Measurements from ENCODE around the gene HSFX3. TPM values are rescaled to one million over a fixed set of nuclear protein-coding genes. Genes with fewer than 3 reads are reported as not detected.
A peak's percentile ranks its signal among the peaks of the same experiment; 100 is the strongest.

HSFX3 gene
- total and polyA plus RNA-seq, 2 of the 13 experiments (the other 11 are each of a cell fraction or from before 2014, with no cell fraction given) = not detected

DNA sequence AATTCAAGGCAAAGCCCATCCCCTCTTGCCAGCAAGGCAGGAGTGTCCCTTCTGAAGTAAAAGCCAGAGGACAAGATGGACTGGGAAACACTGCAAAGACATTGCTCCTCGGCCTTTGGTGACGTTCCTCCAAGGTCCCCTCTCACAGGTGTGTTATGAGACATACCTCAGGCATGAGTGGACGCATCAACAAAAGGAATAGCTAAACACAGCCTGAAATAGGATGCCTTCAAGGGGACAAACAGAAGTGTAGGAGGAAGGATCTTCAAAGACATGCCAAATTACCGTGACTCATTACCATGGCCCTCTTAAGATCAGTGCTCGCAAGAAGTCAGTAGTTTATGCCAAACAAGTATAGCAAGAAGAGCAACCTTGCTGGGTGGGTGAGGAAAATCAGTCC is 38.6 kb downstream of the HSFX3 start:
- in situ Hi-C loops (cut with HindIII; ENCODE audit: extremely low pct_ligation_motif_present, low pct_unique_long_range_greater_than_20kb) (no loop called here), intact Hi-C loops (cut with micrococcal nuclease; ENCODE audit: unreplicated experiment) (no loop called here)
- H3K36me3 ChIP-seq (replicated peaks in 1 of 2; ENCODE audit: control insufficient read depth in 1 of 2, insufficient read depth in 2 of 2, low read length in 2 of 2) = no peaks in the 10 kb centered on the region
- no peak overlapping the region for H3K4me2 ChIP-seq (ENCODE audit: low read depth, low read length)
- WGBS (ENCODE audit: low lambda C conversion rate) = 30% methylated on average over 5 of the region's 5 CpGs
- DNase-seq (ENCODE audit: low spot score) = no peak
- no peaks in the 10 kb centered on the region for H3K79me2 ChIP-seq (ENCODE audit: insufficient read depth, low read length)
- H3K27ac ChIP-seq (ENCODE audit: extremely low read length, insufficient read depth, low read length) = no peak overlapping the region
- H3K4me1 ChIP-seq (ENCODE audit: insufficient read depth, low read length) = peaks cover 10% of the 10 kb centered on the region; the same call in 1 of the 2 replicates
- H2AFZ ChIP-seq (ENCODE audit: low read length) = no peak overlapping the region
- no peaks in the 10 kb centered on the region for H4K20me1 ChIP-seq (ENCODE audit: insufficient read depth, low read length)
- CTCF ChIA-PET (ENCODE audit: low intra/inter-chr PET ratio, low total read pairs) = no interaction called here
- H3K9ac ChIP-seq (ENCODE audit: insufficient read depth, low read depth, low read length) = no peak overlapping the region
- ATAC-seq = no peak
- TF ChIP-seq, protein P1, sequence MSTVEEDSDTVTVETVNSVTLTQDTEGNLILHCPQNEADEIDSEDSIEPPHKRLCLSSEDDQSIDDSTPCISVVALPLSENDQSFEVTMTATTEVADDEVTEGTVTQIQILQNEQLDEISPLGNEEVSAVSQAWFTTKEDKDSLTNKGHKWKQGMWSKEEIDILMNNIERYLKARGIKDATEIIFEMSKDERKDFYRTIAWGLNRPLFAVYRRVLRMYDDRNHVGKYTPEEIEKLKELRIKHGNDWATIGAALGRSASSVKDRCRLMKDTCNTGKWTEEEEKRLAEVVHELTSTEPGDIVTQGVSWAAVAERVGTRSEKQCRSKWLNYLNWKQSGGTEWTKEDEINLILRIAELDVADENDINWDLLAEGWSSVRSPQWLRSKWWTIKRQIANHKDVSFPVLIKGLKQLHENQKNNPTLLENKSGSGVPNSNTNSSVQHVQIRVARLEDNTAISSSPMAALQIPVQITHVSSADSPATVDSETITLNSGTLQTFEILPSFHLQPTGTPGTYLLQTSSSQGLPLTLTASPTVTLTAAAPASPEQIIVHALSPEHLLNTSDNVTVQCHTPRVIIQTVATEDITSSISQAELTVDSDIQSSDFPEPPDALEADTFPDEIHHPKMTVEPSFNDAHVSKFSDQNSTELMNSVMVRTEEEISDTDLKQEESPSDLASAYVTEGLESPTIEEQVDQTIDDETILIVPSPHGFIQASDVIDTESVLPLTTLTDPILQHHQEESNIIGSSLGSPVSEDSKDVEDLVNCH (CRISPR knock-in tag; IDR thresholded peaks at IDR 0.05) = no peak
- no peak overlapping the region for H3K4me3 ChIP-seq (replicated peaks in 1 of 3; ENCODE audit: insufficient read depth in 1 of 3, low read depth in 2 of 3, low read length in 3 of 3)
- no peaks in the 10 kb centered on the region for H3K27me3 ChIP-seq (ENCODE audit: control insufficient read depth in 1 of 2, insufficient read depth in 2 of 2, low read length in 2 of 2)
- POLR2A ChIA-PET = interaction anchor here (1.6 kb wide), 1 partner anchor 29 kb away, joined by 8 read pairs; the partner anchor contains the start of gene EOLA1
- no peaks in the 10 kb centered on the region for H3K9me3 ChIP-seq (ENCODE audit: low read length)
- FAIRE-seq = no peak
- no TSS peak for BruUV-seq (replicated peaks)

- intact Hi-C loops (cut with micrococcal nuclease; ENCODE audit: unreplicated experiment) (no loop called here), in situ Hi-C loops (cut with HindIII; ENCODE audit: extremely low pct_ligation_motif_present, low pct_unique_long_range_greater_than_20kb) (no loop called here)
- POLR2A ChIA-PET = no interaction called here
- Histone ChIP-seq H2AFZ (ENCODE audit: low read length) (no peak overlapping the region), H4K20me1 (ENCODE audit: insufficient read depth, low read length) (no peaks in the 10 kb centered on the region), H3K27me3 (ENCODE audit: control insufficient read depth in 1 of 2, insufficient read depth in 2 of 2, low read length in 2 of 2) (no peaks in the 10 kb centered on the region), H3K4me1 (ENCODE audit: insufficient read depth, low read length) (peaks cover 16% of the 10 kb centered on the region), H3K27ac (ENCODE audit: extremely low read length, insufficient read depth, low read length) (no peak overlapping the region), H3K79me2 (ENCODE audit: insufficient read depth, low read length) (no peaks in the 10 kb centered on the region), H3K9me3 (ENCODE audit: low read length) (no peaks in the 10 kb centered on the region), H3K4me3 (replicated peaks in 1 of 3; ENCODE audit: insufficient read depth in 1 of 3, low read depth in 2 of 3, low read length in 3 of 3) (no peak overlapping the region), H3K9ac (ENCODE audit: insufficient read depth, low read depth, low read length) (no peak overlapping the region), H3K4me2 (ENCODE audit: low read depth, low read length) (no peak overlapping the region), H3K36me3 (replicated peaks in 1 of 2; ENCODE audit: control insufficient read depth in 1 of 2, insufficient read depth in 2 of 2, low read length in 2 of 2) (no peaks in the 10 kb centered on the region)
- peak; percentile 56 for ATAC-seq
- no peak for FAIRE-seq
- CTCF ChIA-PET (ENCODE audit: low intra/inter-chr PET ratio, low total read pairs) = no interaction called here
- no TSS peak for BruUV-seq (replicated peaks)
- 1% methylated on average over 4 of the region's 4 CpGs for WGBS (ENCODE audit: low lambda C conversion rate)
- DNase-seq (ENCODE audit: low spot score) = no peak
- TF ChIP-seq KDM3A (CRISPR knock-in tag; IDR thresholded peaks at IDR 0.05; ENCODE audit: low read depth) (no peak), BCLAF1 (IDR thresholded peaks at IDR 0.05) (no peak), ZNF644 (CRISPR knock-in tag; IDR thresholded peaks at IDR 0.05; ENCODE audit: low read depth) (no peak), HNRNPH1 (optimal IDR thresholded peaks at IDR 0.05; ENCODE audit: low read depth, low read length) (no peak)
- TF ChIP-seq, protein P2, sequence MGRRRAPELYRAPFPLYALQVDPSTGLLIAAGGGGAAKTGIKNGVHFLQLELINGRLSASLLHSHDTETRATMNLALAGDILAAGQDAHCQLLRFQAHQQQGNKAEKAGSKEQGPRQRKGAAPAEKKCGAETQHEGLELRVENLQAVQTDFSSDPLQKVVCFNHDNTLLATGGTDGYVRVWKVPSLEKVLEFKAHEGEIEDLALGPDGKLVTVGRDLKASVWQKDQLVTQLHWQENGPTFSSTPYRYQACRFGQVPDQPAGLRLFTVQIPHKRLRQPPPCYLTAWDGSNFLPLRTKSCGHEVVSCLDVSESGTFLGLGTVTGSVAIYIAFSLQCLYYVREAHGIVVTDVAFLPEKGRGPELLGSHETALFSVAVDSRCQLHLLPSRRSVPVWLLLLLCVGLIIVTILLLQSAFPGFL (CRISPR knock-in tag; IDR thresholded peaks at IDR 0.05) = no peak
Measured at GRCh38 chrX:149510386-149510785, 39.3 kb downstream of the HSFX3 start.
